GM19193 (cell line): ENCODE data around the gene TMEM132D.

Source experiments
- POLR2A ChIP-seq: IDR thresholded peaks from 4 replicates; pipeline ENCODE4 v1.6.1; 2011; ENCODE audit not compliant: insufficient read depth, insufficient read length; ENCODE audit errors: extremely low read depth

The TMEM132D gene

GRCh38 chr12:129893691-129894090 is 10.1 kb downstream of the TMEM132D start:
- TF ChIP-seq POLR2A, result no peak

- no peak for TF ChIP-seq POLR2A
Measured at GRCh38 chr12:129887101-129887500, 16.7 kb downstream of the TMEM132D start.

DNA sequence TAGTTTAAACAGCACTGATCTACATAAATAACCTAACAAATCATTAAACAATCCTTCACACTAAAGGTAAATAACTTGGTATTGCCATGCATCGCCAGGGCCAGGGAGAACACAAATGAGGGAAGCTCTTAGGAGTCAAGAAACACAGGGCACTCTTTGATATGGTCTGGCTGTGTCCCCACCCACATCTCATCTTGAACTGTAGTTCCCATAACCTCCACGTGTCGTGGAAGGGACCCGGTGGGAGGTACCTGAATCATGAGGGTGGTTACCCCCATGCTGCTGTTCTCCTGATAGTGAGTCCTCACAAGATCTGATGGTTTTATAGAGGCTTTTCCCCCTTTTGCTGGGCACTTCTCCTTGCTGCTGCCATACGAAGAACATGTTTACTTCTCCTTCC is 17.3 kb downstream of the TMEM132D start:
- TF ChIP-seq POLR2A, result no peak

- TF ChIP-seq POLR2A, result no peak
Measured at GRCh38 chr12:129885287-129885686, 18.5 kb downstream of the TMEM132D start.

GRCh38 chr12:129877411-129877810 is 26.4 kb downstream of the TMEM132D start:
- no peak for TF ChIP-seq POLR2A

- no peak for TF ChIP-seq POLR2A
Measured at GRCh38 chr12:129873833-129874208, 30.0 kb downstream of the TMEM132D start.

- no peak for TF ChIP-seq POLR2A
Measured at GRCh38 chr12:129873111-129873832, 30.6 kb downstream of the TMEM132D start.

GRCh38 chr12:129871991-129872972 is 31.5 kb downstream of the TMEM132D start:
- no peak for TF ChIP-seq POLR2A

- no peak for TF ChIP-seq POLR2A
Measured at GRCh38 chr12:129870796-129871195, 33.0 kb downstream of the TMEM132D start.

GRCh38 chr12:129870136-129870535 is 33.7 kb downstream of the TMEM132D start:
- TF ChIP-seq POLR2A, result no peak

DNA sequence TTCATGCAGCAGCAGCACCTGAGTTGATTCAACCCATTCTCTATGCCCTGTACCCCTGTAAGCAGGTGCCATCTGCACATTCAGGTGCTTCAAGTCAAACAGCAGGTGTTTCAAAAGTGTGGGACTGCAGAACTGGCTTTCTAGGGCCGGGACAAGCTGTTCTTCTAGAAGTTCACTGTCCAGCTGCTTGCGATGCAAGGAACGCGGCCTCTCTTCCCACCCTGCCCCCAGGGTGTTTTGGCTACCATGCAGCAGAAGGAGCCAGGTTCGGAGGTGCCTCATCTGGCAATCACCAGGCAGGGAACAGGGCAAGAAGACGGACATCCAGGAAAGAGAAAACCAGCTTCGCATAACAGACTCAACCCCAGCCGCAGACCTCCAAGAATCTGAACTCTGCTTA is 35.2 kb downstream of the TMEM132D start:
- TF ChIP-seq POLR2A, result no peak

DNA sequence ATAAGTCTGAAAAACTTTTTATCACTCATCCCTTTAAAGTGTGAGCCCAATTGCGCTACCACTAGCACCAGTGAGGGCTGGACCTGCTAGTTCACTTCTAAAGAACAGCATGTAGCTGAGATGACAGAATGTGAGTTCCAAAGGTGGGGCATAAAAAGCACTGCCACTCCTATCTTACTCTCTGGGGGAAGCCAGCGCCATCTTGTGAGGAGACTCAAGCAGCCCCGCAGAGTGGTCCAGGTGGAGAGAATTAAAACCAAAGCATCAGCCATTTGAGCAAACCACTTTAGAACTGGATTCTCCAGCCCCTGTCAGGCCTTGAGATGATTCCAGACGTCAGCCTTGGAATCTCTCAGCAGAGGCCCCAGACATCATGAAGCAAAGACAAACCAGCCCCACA is 39.9 kb downstream of the TMEM132D start:
- TF ChIP-seq POLR2A, result no peak

- no peak for TF ChIP-seq POLR2A
Measured at GRCh38 chr12:129862561-129863175, 41.2 kb downstream of the TMEM132D start.

DNA sequence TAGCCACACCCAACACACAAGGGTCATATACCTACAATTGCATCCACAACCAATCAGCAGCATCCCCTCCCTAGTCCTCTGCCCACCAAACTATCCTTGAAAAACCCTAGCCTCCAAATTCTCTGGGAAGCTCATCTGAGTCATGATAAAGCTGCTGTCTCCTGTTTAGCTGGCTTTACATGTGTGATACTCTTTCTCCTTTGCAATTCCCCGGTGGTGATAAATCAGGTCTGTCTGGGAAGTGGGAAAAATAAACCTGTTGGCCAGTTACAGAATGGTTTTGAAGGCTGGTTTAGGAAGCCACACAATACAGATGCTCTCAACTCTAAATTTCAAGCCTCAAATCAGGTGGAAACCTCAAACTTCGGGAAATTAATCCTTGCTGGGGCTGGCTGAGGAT is 41.9 kb downstream of the TMEM132D start:
- TF ChIP-seq POLR2A, result no peak

DNA sequence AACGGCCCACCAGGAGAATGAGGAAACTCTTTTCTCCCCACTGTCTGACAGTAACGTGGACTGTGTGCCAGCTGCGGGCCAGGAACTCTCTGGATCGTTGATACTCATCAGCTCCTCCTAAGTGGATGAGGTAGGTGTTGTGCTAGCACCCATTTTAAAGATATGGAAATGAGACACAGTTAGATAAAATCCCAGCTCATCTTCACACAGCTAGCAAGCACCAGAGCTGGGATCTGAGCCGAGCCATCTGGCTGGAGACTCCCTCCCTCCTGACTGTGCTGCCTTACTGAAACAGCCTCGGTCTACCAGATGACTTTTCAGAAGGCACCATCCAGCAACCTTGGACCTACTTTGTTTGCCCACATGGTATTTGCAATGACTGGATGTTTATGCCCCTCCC is 49.2 kb downstream of the TMEM132D start:
- TF ChIP-seq POLR2A, result no peak
